HK-2 (cell line): Measurements from ENCODE around the gene KDM4C.

Experiments
- DNase-seq: peaks from one replicate; pipeline ENCODE4 v3.0.0-alpha.2; 2018; ENCODE audit not compliant: unreplicated experiment

KDM4C gene

GRCh38 chr9:7037176-7037575, 279.4 kb downstream of the KDM4C start:
- DNase-seq, result no peak

GRCh38 chr9:7042124-7042523, 284.4 kb downstream of the KDM4C start:
- DNase-seq, result no peak

GRCh38 chr9:7045361-7045760, 287.6 kb downstream of the KDM4C start:
- no peak for DNase-seq

GRCh38 chr9:7051711-7052110, 293.9 kb downstream of the KDM4C start:
- DNase-seq, result no peak

DNA sequence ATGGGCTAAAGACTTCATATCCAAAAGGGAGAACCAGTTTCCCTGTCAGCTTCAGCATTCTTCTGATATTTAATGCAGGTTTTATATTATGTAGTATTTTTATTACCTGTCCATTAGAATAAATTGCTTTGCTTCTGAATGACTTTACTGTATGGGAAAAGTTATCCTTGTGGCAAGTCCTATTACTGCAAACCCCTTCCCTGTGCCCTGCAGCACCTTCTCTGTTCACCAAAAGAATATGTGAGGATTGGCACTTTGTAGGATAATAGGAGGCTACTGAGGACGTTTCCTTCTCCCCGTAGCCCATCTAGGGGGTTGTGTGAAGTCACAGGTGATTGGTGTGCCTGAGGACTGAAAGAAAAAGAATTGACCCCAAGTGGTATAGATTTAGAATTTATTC, 296.1 kb downstream of the KDM4C start:
- DNase-seq, result no peak

GRCh38 chr9:7055171-7055903, 297.6 kb downstream of the KDM4C start:
- no peak for DNase-seq

- no peak for DNase-seq
Observed at GRCh38 chr9:7056254-7056653, 298.5 kb downstream of the KDM4C start.

DNA sequence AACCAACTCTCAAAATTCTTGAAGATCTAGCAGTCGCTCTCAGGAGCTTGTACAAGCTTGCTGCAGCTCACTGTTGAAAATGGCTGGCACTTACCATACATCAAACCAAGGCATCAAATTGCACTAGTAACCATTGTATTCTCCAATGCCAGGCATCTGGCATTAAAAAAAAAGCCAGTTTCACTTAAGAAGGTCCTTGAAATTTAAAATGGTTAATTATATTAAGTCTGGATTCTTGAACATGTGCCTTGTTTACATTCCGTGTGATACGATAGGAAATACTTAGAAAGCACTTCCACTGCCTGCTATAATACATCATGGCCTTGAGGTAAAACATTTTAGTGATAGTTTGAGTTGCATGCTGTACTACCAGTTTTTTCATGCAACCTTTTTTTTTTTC, 300.7 kb downstream of the KDM4C start:
- DNase-seq, result no peak

- DNase-seq, result no peak
Observed at GRCh38 chr9:7067169-7067568, 309.4 kb downstream of the KDM4C start.

DNA sequence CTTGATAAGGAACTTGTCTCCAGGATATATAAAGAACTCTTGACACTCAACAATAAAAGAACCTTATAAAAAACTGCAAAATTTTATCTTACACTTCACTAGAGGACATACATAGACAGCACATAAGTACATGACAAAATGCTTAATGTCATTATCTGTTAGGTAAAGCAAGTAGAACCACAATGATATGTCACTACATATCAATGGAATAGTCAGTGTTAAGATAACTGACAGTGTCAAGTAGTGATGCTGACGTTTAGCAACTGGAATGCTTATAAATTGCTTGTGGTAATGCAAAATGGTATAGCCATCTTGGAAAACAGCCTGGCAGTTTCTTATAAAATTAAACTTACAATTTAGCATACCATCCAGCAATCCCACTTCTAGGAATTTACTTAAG, 314.1 kb downstream of the KDM4C start:
- no peak for DNase-seq

GRCh38 chr9:7073706-7074105, 315.9 kb downstream of the KDM4C start:
- no peak for DNase-seq

GRCh38 chr9:7075154-7075553, 317.4 kb downstream of the KDM4C start:
- no peak for DNase-seq

DNA sequence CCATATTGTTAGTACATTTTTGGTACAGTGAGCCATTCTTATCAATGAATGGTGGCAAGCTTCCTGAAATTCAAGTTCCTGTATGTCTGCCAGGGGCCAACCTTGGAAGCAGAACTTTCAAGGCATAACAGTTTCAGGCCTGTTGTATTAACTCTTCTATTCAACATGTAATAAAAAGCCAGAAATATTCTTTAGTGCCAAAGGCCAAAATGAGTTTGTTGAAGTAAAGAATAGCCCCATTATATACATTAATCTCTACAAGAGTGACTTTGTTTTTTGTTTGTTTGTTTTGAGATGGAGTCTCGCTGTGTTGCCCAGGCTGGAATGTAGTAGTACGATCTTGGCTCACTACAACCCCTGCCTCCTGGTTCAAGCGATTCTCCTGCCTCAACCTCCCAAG, 321.3 kb downstream of the KDM4C start:
- DNase-seq, result no peak

- no peak for DNase-seq
Observed at GRCh38 chr9:7081065-7081600, 323.4 kb downstream of the KDM4C start.

DNA sequence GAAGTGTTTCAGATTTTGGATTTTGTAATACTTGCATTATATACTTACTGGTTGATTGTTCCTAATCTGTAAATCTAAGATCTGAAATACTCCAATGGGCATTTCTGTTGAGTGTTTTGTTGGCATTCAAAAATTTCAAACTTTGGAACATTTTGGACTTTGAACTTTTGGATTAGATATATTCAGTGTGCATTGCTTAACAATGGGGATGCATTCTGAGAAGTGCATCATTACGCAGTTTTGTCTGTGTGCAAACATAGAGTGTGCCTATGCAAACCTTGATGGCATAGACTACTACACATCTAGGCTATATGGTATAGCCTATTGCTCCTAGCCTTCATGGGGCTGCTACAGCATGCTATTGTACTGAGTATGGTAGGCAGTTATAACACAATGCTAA, 325.4 kb downstream of the KDM4C start:
- no peak for DNase-seq

DNA sequence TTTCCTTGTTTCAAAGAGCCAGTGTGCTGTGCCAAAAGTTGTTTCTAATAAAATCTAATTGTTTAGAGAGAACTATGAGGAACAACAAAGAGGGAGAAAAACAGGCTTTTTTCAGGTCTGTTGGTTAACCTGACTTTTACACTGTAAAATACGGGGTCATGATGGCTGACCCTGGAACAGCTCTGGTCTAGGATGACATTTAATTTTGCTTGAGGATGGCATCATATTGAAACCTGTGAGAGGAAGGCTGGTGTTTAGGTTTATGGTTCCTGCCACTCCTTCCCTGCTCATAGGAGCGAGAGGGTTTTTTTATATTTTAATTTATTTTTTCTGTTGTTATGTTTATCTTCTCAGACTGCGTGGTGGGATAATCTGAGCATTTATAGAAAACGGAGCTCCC, 327.6 kb downstream of the KDM4C start:
- DNase-seq, result no peak

GRCh38 chr9:7086389-7086788, 328.6 kb downstream of the KDM4C start:
- DNase-seq, result no peak

- DNase-seq, result no peak
Observed at GRCh38 chr9:7088611-7089010, 330.8 kb downstream of the KDM4C start.

- no peak for DNase-seq
Observed at GRCh38 chr9:7089406-7090193, 331.8 kb downstream of the KDM4C start.

GRCh38 chr9:7093040-7093439, 335.3 kb downstream of the KDM4C start:
- no peak for DNase-seq

DNA sequence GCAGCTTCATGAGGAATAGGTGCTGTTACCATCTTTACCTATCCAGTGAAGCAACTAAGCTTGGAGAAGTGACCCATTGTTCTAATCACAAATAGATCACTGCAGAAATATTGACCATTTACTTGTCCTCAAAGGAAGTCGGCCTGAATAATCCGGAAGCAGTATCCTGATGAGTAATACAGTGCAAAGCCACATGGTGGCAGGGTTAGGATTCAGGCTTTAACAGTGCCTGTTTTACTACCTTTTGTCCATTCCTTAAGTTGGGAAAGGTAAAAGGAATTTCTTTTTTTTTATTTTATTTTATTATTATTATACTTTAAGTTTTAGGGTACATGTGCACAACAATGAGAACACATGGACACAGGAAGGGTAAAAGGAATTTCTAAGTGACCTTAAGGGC, 336.3 kb downstream of the KDM4C start:
- peak; percentile 7 for DNase-seq

DNA sequence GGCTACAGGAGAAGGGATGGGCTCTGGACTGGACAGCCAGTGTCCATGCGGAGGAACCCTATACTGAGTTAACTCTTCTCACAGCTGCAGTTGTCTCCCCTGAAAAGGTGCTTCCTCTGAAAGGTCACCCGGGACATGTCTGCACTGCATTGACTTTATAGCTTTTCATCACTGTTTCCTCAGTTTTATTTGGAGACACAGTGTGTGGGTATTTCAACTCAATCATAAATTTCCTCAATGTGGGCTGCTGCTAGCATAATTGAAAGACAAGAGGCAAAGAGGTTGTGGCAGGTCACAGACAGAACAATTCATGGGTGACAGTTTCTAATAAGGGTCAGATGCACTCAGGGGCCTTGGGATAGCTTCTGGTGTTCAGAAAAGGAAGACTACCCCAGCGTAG, 336.8 kb downstream of the KDM4C start:
- no peak for DNase-seq

- DNase-seq, result no peak
Observed at GRCh38 chr9:7095058-7095457, 337.3 kb downstream of the KDM4C start.
